SU-DHL-6 (cell line): ENCODE measurements around the gene ANKS1B.

Experiments
- EZH2phosphoT487 ChIP-seq: fragments of 200-600 bp; sonication (generic), shearing (Covaris generic); conservative IDR thresholded peaks from 2 replicates; pipeline ENCODE4 v1.6.1; 2018; ENCODE audit warnings: mild to moderate bottlenecking, antibody characterized with exemption, low read length, moderate library complexity, mixed read lengths
- TF ChIP-seq, protein P1 (sequence below): fragments of 200-600 bp; sonication (generic); IDR thresholded peaks from one replicate; pipeline ENCODE4 v1.5.1; 2017; ENCODE audit warnings: antibody characterized with exemption, mild to moderate bottlenecking, low read length, moderate library complexity; ENCODE audit not compliant: insufficient read depth, poor library complexity, severe bottlenecking

DNA sequence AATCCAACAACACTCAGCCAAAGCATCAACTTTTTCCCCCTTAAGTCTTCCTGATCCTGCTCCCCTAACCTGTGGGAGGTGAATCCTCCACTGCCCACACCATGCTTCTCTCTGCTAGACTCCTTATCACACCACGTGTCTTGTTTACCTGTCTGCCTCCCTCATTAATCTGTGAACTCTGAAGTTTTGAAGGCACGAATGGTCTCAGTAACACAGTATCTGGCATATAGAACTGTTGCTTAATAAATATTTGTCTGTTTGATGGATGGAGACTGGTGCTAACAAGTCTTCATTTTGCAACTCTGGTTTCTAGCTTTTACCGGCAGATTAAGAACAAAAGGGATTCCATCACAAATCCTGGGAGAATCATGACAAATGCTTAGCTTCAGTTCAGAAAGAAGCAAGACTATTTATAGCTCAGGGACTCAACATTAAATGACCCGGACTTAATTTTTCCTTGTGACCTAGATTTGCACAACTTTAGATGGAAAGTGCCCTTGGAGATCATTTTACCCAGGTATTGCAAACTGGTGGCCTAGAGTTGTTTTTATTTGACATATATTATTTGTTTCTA is 1072.2 kb downstream of the ANKS1B start:
- TF ChIP-seq, protein P1, sequence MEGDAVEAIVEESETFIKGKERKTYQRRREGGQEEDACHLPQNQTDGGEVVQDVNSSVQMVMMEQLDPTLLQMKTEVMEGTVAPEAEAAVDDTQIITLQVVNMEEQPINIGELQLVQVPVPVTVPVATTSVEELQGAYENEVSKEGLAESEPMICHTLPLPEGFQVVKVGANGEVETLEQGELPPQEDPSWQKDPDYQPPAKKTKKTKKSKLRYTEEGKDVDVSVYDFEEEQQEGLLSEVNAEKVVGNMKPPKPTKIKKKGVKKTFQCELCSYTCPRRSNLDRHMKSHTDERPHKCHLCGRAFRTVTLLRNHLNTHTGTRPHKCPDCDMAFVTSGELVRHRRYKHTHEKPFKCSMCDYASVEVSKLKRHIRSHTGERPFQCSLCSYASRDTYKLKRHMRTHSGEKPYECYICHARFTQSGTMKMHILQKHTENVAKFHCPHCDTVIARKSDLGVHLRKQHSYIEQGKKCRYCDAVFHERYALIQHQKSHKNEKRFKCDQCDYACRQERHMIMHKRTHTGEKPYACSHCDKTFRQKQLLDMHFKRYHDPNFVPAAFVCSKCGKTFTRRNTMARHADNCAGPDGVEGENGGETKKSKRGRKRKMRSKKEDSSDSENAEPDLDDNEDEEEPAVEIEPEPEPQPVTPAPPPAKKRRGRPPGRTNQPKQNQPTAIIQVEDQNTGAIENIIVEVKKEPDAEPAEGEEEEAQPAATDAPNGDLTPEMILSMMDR = no peak
- TF ChIP-seq EZH2phosphoT487 = no peak
